Stimulated activated CD8-positive, alpha-beta memory T cell treated with anti-CD3 and anti-CD28 coated beads, Interleukin-2, amount 100 ng/mL, for 1 hour (primary cell): ENCODE results near the gene RNU6-1.

Experiments used
- DNase-seq, 2 donors: peaks; one replicate each; pipeline ENCODE4 v3.0.0-alpha.2; 2020; ENCODE audit warnings: low read depth in 2 of 2

The RNU6-1 gene

DNA sequence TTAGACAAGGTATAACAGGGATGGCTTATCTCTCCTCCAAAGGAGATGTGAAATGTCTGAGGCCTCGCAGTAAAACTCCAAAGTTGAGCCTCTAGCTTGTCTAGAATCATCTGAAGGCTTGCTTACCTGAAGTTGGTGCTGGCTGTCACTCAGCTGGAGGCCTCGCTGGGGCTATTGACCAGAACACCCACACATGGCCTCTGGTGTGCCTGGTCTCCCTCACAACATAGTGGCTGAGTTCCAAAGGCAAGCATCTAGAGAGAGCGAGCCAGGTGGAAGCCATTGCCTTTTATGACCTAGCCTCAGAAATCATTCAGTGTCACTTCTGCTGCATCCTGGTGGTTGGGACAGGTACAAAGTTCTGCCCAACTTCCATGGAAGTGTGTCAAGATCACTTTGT is 17.4 kb upstream of the RNU6-1 start:
- no peak for DNase-seq

DNA sequence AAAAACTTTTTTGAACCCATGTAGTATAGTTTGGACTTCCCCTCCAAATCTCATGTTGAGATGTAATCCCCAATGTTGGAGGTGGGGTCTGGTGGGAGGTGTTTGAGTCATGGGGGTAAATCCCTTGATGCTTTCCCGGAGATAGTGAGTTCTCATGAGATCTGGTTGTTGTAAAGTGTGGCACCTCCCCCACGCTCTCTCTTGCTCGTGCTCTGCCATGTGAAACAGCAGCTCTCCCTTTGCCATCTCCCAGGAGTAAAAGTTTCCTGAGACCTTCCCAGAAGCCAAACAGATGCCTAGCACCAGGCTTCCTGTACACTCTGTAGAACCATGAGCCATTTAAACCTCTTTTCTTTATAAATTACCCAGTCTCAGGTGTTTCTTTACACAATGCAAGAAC is 16.0 kb upstream of the RNU6-1 start:
- no peak for DNase-seq

DNA sequence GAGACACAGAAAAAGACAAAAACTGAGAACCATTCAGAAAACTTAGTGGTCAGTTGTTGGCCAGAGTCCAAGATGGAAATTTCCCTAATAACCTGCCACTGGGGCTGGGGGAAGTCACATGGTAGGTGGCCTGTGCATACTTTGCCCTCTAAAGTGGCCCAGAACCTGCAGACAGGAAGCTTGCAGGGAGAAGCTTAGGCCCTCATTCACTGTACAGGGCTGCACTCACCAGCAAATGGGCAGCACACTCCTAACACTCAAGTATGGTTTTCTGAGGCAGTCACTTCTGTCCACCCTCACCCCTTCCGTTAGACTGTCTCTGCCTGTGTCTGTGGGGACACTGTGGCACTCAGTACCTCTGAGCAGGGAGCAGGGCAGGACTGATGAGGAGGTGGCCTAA is 14.5 kb upstream of the RNU6-1 start:
- no peak for DNase-seq

DNA sequence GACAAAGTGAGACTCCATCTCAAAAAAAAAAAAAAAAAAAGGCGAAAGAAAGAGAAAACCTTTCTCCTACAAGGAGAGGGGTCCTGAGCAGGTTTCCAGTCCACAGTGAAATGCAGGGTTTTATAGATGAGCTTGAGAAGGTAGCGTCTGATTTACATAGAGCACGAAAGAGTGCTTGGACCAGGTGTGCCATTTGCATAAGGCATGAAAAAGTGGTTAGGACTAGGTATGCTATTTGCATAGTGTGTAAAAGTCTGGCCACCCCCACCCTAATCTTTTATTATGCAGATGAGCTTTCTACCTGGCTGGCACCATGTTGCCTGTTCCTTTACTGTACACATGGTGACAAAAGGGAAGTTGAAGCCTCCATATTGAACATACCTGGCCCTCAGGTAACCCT is 13.6 kb upstream of the RNU6-1 start:
- DNase-seq, result no peak

DNA sequence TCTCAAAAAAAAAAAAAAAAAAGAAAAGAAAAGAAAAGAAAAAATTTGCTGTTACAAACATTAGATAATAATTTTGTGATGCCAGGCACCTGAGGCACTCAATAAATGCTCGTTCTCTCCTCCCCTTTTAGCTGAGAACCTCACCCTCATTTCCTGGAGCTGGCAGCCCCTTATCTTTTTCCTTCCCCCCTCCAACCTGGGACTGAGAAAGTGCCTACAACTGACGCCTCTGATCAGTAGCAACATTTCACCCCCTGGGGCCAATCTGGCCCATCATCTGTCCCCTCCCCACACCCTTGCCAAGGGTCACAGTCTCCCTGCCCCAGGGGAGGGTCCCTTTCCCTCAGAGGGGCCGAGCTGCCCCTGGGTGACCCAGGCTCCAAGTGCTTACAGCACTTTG is 12.6 kb upstream of the RNU6-1 start:
- no peak for DNase-seq

DNA sequence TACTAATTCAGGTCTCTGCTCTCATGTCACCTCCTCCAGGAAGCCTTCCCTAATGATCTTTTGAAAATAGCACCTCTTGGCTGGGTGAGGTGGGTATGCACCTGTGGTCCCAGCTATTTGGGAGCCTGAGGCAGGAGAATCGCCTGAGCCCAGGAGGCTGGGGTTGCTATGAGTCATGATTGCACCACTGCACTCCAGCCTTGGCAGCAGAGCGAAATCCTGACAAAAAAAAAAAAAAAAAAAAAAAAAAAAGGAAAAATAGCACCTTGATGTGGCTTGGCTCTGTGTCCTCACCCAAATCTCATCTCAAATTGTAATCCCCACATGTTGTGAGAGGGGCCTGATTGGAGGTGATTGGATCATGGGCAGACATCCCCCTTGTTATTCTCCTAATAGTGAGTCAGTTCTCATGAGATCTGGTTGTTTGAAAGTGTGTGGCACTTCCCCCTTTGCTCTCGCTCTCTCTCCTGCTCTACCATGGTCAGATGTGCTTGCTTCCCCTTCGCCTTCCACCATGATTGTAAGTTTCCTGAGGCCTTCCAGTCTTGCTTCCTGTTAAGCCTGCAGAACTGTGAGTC is 11.2 kb upstream of the RNU6-1 start:
- no peak for DNase-seq

DNA sequence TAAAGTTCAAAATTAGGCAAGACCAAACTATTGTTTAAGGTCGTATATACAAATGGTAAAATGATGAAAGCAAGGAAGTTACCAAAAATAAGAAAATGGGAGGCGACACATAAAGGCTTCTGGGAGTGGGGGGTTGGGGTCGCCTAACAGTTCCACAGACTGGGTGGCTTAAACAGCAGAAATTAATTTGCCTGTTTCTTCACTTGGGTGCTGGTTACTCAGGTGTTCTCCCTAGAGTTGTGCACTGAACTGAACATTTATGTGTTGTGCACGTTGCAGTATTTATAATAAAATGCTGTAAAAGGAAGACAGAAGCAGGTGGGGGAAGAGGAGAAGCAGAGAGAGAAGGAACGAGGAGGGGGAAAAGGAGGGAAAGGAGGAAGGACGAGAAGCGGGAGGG is 10.5 kb upstream of the RNU6-1 start:
- no peak for DNase-seq

DNA sequence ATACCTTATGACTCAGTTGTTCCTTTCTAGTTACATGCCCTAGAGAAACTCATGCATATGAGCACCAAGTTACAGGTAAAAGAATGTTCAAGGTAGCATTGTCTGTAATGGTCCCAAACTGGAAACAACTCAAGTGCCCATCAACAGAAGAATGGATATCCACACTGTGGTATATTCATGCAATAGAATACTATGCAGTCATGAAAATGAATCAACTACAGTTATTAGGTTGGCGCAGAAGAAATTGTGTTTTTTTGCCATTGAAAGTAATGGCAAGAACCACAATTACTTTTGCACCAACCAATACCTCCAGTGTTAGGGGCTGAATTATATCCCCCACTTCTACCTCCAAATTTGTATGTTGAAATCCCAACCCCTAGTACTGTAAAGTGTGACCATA is 9.7 kb upstream of the RNU6-1 start:
- DNase-seq, result no peak

DNA sequence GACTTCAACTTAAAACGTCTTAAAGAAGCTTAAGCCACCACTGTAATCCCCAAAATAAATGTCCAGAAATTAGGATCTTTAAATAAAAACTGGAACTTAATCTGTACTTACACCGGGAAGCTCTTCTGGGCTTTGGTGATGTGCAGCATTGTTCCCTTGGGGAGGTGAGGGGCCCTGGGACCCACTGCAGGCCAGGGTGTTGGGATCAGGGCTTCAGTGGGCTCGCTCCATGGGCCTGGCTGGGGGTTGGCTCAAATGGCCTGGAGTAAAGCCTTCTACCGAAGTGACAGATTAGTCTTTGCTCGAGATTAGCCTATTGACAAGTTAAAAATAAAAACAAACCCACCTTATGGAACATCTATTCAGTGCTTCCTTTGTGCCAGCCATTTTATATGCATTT is 6.1 kb upstream of the RNU6-1 start:
- no peak for DNase-seq

DNA sequence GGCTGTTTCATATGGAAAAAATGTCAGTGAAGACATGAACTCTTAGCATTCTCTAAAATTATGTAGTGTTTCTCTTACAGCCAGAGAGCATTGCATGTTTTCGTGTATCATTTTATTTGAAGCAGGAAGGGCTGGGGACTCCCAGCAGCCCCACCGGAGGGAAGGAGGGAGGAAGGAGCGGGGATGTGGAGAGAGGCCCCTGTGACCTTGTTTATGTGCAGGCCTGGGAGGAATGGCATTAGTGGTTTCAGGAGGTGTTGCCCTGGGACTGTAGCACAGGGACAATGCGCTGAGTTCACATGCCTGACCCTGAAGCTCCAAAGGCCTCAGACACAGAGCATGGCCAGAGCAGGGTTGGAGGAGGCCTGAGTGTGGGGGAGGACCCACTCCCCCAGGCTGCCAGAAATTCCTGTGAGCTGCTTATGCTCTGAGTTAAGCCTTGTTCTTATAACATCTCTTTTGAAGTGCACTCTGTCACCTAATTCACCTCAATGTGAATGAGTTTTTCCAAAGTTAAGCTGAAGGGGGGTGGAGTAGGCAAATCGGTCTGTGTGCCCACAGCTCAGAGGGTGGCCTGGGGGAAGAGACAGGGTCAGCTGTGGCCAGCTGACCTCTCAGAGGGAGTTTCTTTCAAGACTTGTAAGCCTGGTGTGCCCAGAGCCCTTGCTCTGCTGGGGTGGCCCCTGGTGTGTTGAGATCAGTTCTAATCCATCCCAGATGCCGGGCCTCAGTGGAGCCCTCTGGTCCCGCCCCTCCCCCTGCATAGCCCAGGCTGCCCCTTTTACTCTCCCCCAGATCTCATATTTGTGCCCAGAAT is 3.9 kb upstream of the RNU6-1 start:
- no peak for DNase-seq

DNA sequence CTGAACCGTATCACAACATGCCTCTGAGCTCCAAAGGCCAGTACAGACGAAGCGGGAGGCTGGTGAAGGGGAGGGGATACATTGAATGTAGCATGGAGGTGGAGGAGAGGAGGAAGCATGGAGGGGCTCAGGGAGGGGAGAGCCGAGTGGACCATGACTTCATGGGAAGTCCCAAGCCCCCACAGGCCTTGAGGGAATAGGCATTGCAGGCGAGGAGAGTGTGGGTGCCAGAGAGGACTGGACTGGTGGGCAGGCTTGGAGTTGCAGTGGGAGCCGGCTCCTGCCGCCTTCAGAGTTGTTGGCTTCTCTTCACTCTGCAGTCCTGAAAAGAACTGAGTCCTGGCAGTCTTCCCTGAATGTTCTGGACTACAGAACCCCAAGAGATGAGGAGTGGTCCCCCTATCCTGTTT is 3.3 kb upstream of the RNU6-1 start:
- DNase-seq, result no peak

DNA sequence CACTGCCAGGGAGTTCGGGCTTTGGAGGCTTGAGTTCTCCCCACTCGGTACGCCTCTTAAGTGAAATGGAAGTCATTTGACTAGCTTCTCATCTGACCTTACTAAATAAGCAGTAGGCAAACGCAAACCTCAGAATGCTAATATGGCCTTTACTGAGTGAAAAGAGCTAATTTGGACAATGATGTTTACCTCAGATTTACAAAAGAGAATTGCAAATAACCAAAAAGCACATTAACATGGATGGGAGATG is 1.6 kb upstream of the RNU6-1 start:
- no peak for DNase-seq

DNA sequence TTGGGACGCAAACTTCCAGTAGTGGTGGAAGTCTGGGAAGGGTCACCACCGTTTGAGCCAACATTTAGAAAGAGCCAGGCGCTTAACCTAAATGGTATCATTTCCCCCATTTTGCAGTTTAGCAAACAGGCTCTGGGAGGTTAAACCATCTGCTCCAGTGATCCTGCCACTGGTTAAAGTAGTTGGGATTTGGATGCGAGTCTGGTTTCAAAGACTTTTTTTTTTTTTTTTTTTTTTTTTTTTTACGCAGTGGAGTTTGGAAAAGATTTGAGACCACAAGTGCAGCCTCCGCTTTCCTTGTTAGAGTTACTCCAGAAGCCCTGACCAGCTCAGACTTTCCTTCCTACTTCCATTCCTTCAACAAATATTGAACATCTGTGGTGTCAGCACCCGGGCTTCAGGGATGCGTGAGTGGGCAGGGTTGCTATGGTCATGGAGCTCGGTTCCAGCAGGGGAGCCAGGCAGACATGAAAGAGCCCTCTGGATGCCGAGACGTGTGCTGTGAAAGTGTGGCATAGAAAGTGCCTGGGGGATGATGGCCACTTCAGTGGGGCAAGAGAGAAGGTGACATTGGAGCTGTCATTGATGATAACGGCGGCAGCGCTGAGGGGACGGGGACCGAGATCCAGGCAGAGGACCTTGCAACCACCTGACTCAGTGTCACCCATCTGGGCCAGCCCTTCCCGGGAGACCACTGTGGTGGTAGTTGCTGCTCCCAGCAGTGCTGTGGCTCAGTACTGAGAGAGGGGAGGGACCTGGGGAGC is 1.1 kb upstream of the RNU6-1 start:
- no peak for DNase-seq

DNA sequence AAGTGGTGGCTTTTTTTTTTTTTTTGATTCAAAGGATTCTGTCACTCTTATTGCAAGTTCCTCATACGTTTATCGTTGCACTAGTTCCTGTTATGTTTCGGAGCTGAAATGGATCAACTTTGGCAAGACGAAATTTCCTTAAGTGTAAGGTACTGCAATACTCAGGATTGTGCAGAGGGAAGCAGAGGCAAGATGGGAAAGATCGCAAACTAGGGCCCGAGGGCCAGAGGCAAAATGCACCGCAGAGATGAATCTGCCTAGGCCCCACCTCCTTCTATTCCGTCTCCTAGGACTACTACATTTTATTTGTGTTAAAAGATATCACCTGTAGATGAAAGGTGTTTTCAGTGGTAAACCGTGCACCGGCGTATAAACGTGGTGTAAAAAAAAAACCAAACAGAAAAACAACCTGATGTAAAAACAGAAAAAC is 331 bp downstream of the RNU6-1 start:
- no peak for DNase-seq

DNA sequence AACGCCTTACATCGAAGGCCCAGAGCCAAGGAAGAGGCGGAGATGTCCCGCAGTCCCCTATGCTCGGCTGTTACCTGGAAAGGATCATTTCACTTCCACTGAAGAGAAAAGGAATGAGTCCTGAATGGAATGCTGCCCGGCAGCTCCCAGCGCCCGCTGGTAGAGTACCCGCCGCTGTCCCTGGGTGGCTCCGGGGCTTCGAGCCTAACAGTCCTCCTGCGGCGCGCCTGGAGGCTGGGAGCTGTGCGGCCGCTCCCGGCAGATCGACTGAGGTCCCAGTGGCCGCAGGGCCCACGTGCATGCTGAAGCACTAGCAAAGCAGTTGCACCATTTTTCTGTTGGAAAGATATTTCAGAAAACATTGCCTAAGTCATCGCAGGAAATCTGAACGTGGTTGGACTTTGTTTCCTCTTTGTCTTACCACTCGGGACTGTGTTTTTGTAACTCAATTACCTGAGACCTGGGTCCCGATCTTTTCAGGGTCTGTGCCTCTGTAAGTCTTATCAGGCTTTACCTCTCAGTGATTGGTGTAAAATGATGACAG is 984 bp downstream of the RNU6-1 start:
- no peak for DNase-seq

DNA sequence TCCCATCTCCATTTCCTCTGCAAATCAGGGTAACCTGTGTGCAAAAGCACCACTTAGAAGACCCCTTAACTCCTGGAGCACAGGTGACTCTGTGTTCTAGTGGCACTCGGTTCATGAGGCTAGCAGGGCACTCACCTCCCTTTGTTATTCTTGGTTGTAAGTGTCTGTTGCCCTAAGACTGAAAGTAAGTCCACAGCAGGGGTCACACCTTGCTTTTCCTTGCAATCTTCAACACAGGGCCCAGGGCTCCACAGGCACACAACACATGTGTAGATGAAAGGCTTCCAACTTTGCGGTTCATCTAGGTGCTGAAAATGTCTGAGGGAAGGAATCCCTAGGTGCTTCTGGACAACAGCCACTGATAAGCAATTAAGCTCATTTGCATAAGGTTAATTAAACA is 2.9 kb downstream of the RNU6-1 start:
- DNase-seq, result no peak

DNA sequence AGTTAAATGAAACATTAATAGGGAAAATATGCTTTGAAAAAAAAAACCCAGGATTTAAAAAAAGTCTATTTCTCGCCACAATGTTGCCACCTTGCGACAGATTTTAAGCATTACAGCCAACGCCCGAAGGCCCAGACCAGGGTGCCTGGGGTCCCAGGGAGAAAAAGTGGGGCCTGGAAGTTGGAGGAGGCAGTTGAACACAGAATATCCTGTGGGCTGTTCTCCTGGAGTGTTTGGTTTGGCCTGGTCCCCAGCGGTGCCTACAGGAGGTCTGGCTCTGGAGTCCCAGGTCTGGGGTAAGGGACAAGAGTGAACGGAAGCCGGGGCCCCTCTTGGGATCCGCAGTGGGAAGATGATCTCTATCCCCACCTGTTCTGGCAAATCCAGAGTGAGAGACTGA is 3.4 kb downstream of the RNU6-1 start:
- no peak for DNase-seq

DNA sequence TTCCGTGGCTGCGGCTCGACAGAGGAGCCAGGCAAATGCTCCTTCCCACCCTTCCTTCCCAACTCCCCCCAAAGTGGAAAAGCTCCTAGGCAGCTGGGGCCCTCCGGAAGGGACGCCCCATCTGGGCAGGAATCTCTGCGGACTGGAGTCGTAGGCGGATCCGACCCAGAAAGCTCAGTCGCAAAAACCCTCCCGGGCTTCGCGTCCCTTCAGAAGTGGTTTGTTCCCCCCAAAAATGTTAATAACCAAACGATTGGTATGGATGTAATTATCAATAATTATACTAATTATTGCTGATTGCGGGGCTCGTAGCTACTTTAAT is 3.8 kb downstream of the RNU6-1 start:
- no peak for DNase-seq

DNA sequence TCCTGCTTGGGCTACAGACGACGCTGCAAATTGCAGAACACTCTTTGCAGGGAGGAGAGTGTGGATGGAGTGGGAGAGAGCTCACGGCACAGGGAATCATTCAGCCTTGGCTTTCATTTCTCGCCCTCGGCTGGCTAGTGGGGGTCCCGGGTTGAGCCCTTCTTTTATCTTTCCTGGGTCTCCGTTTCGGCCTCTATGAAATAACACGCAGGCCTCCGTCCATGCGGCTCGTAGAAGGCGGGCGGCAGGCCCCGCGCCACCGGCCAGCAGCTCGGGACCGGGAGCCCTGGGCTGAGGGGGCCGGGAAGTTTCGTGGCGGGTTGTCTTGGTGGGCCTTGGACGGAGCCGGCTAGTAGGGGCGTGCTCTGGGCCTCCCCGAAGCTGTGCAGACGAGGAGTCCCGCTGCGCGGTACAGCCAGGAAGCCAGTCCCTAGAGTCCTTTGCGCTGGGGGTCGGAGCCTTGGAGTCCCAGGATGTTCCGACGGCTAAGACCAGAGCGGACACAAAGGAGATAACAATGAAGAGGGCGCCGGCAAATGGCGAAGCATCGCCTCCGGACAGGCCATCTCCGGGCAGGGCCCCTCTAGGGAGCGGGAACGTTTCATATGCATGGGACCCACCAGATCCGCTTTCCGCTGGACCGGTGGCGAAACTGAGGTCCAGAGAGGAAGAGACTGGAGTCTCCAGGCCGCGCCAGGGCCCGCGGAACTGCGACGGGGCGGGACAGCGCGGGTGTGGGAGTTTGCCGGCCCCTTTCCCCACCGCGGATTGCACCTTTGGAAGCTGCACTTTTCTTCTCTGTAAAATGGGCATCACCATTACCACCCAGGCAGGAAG is 4.3 kb downstream of the RNU6-1 start:
- DNase-seq, result no peak

DNA sequence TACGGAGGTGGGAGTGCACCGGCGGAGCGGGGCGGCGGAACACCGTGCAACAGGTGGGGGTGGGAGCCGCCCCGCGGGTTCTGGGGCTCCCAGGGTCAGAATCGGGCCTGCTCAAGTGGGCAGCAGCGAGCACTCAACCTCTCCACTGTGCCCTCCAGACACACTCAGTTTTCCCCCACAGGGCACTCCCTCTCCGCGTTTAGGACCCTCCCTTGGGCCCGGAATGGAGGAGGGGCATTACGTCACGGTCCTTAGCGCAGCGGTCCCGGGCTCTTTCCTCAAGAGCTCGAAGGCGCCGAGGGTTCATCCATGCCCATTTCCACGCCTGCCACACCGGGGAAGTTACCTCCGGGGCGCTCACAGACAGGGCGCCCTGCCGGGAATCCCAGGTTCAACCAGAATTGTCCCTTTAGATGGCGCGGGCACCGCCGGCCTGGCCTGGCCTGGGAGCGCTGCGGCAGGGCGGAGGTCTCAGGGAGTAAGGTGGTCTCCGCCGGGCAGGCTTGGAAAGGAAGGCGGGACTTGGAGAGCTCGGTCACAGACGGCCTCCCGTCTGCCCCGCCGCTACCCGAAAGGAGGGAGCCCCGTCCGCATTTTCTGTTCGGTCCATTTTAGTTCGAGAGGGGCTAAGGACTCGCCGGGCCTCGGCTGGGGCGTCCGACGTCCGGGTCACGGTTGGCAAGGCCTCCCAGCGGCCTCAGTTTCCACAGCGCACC is 5.1 kb downstream of the RNU6-1 start:
- no peak for DNase-seq

DNA sequence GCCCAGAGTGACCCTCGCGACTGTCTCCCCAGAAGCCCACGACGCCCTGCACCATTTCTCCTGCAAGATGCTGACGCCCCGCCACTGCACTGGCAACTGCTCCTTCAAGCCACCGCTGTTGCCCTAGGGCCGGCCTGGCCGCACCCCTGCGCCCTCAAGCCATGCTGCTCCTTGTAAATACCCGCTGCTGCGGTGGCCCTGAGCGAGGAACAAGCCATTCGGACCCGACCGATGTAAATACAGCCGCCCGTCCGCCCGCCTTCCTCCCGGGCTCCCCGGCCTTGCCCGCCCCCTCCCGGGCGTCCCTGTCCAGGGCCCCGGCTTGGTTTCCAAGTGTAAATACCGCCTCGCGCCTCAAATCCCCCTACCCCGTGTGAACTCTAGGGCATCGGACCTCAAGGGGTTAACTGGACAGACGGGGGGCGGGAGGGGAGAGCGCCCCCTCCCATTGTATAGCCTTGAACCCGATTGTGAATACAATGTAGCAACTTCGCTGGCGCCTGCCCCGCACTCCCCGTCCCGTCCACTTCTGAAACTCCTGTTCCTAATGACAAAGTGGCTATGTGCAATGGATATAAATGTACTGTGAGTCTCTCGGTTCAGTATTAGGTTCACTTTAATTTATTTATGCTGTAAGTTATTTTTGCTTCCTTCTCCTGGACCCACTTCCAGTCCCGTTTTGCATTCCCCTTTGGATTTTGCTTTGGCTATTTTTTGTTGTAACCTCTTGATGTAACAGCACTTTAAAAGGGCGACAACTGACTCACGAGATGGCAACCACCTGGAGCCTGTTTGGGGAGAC is 5.9 kb downstream of the RNU6-1 start:
- DNase-seq, result no peak
